Measurements from ENCODE around the gene CDC42EP2. TPM values are rescaled to one million over a fixed set of nuclear protein-coding genes. Genes with fewer than 3 reads are reported as not detected.
A peak's percentile ranks its signal among the peaks of the same experiment; 100 is the strongest.

Gene CDC42EP2
- total RNA-seq, 1 experiment from 2014 or later, result 42.7 TPM

DNA sequence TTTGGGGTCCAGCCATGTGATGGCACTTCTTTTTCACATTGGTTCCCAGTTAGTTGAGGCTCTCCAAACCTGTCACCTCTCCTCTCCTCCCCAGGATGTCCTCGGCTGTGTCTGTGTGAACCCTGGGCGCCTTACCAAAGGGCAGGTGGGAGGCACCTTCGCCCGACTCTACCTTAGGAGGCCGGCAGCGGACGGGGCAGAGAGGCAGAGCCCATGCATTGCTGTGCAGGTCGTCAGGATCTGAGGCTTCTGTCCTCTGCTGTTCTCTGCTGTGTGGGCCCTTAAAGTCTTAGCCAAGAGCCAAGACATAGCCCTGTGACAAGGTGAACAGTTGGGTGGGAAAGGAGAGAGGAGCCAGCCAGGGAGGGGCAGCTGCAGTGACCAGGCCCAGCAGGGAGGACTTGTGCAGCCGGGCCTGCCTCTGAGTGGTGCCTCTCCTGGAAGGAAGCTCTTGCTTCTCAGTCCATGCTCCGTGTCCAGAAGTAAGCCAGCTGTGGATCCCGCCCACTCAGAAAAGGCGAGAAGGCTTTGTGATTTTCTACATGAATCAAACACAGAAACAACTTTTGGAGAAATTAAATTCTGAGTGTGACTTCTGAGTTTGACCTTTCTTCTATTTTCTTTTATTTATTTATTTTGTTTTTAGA lies 17.5 kb upstream of the CDC42EP2 start:
- DNase-seq (ENCODE audit: low read depth), result no peak

GRCh38 chr11:65298131-65298535 lies 16.5 kb upstream of the CDC42EP2 start:
- no peak for DNase-seq (ENCODE audit: low read depth)

DNA sequence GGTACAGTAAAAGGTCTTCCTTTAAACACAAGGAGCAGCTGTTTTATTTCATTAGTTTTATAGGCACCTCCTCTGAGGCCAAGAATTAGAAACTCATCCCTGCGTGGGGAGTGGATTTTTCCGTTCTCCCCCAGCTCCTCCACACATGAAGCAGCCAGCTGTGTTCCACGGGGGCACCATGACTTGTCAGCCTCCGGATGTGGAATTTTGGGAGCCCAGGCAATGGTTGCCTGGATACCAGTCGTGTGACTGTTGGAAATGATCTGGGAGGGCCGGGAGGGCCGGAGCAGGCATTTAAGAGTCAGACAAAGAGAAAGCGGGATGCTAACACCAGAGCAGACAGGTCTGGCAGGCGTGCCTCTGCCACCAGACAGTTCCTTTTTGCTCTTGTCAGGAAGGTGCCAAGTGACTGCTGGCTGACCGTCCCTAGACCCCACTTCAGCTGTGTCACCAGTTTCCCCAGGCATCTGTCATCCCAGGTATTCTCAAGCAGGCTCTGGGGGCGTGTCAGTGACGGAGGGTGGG lies 15.9 kb upstream of the CDC42EP2 start:
- no peak for DNase-seq (ENCODE audit: low read depth)

GRCh38 chr11:65300621-65301275 lies 13.9 kb upstream of the CDC42EP2 start:
- DNase-seq (ENCODE audit: low read depth), result no peak

- DNase-seq (ENCODE audit: low read depth), result no peak
Measured at GRCh38 chr11:65301491-65302329, 13.0 kb upstream of the CDC42EP2 start.

DNA sequence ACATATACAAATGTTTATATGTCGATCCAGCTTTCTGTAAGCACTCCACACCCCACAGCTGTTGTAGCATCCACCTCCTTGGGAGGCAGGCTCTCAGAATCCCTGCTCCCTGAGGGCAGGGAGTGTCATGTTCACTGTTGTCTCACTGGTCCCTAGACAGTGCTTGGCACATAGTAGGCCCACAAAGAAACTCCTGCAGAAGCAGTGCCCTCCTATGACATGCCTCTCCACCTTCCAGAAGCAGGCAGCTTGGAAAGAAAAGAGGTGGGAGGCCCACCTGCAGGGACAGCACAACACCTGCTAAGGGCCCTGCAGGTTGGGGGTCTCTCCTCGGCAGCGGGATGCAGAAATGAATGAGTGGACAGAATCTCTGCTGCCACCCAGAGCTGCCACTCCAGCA lies 11.1 kb upstream of the CDC42EP2 start:
- DNase-seq (ENCODE audit: low read depth), result no peak

GRCh38 chr11:65304110-65304509 lies 10.6 kb upstream of the CDC42EP2 start:
- DNase-seq (ENCODE audit: low read depth), result no peak

- no peak for DNase-seq (ENCODE audit: low read depth)
Measured at GRCh38 chr11:65304613-65305012, 10.1 kb upstream of the CDC42EP2 start.

GRCh38 chr11:65305501-65306268 lies 9.0 kb upstream of the CDC42EP2 start:
- DNase-seq (ENCODE audit: low read depth), result no peak

DNA sequence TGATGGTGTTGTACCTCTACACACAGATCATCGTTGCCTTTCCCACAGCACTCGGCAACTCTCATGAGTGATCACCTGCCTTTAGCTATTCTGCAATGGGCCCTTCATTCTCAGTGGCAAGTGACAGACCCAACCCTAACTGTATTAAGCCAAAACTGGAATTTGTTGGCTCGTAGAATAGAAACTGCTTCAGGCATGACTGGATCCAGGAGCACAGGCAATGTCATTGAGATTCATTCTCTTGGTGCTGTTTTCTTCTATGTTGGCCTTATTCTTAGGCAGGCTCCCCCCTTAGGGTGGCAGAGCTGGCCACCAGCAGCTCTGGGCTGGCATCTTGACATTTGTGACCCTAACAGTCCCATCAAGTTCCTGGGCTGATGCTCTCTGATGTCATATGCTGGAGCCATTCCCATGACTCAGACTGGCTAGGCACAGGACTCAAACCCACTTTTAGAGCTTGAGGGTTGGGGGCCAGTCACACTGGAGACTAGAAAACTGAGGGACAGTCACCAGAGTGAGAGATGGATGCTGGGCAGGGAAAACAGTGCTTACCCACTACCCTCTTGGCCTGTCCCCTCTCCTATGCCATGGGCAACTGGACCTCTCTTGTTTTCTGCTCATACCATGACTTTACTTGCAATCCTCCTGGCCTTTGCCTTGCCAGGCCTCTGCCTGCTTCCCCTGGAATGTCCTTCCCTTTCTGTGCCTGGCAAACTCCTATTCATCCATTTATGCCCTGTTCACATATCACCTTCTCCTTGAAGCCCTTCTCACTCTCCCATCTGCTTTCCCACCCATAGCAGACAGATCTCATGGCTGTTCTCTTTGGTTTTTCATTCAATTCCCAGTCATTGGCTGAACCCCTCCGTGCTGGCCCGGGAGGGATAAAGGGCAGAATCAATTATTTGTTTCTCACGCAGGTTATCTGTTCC lies 7.1 kb upstream of the CDC42EP2 start:
- no peak for DNase-seq (ENCODE audit: low read depth)

GRCh38 chr11:65308281-65308891 lies 6.3 kb upstream of the CDC42EP2 start:
- no peak for DNase-seq (ENCODE audit: low read depth)

GRCh38 chr11:65309006-65309405 lies 5.7 kb upstream of the CDC42EP2 start:
- no peak for DNase-seq (ENCODE audit: low read depth)

GRCh38 chr11:65310215-65310614 lies 4.5 kb upstream of the CDC42EP2 start:
- no peak for DNase-seq (ENCODE audit: low read depth)

- no peak for DNase-seq (ENCODE audit: low read depth)
Measured at GRCh38 chr11:65310736-65311135, 3.9 kb upstream of the CDC42EP2 start.

GRCh38 chr11:65311170-65311678 lies 3.4 kb upstream of the CDC42EP2 start:
- DNase-seq (ENCODE audit: low read depth), result no peak

GRCh38 chr11:65315204-65315865 lies 669 bp downstream of the CDC42EP2 start:
- peak; percentile 82 for DNase-seq (ENCODE audit: low read depth)

DNA sequence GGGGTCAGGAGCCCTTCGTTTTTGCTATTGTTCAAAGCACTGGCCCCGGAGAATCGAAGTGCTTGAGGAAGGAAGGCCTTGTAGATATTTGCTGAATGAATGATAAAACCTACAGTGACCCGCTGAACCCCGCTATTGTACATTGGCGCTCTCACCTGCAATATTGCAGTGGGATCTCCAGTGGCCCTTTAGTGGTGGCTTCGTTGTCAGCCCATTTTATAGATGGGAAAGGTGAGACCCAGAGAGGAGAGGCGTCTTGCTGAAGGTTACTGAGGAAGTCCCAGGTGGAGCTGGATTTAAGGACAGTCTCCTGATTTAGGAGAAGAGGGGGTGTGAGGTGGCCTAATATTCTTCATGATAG lies 1.2 kb downstream of the CDC42EP2 start:
- DNase-seq (ENCODE audit: low read depth), result no peak

GRCh38 chr11:65316227-65317024 lies 1.8 kb downstream of the CDC42EP2 start:
- peak; percentile 56 for DNase-seq (ENCODE audit: low read depth)

Data from HT1080 (cell line).